Mucosa of stomach (tissue), 1 donor: ENCODE data around the gene VPS41.

Experiments
- H3K27me3 ChIP-seq: one replicate; pipeline ENCODE4 v1.7.0; 2013; ENCODE audit warnings: mild to moderate bottlenecking, low read length; ENCODE audit not compliant: control insufficient read depth, insufficient read depth
- H3K36me3 ChIP-seq: one replicate; pipeline ENCODE4 v1.7.0; 2013; ENCODE audit warnings: low read length; ENCODE audit not compliant: control insufficient read depth, insufficient read depth
- H3K4me1 ChIP-seq: one replicate; pipeline ENCODE4 v1.7.0; 2013; ENCODE audit warnings: mild to moderate bottlenecking, low read length; ENCODE audit not compliant: control insufficient read depth, insufficient read depth
- H3K4me3 ChIP-seq: one replicate; pipeline ENCODE4 v1.7.0; 2013; ENCODE audit warnings: low read length
- H3K9ac ChIP-seq: one replicate; pipeline ENCODE4 v1.7.0; 2013; ENCODE audit warnings: mild to moderate bottlenecking, low read length, moderate library complexity
- H3K9me3 ChIP-seq: one replicate; pipeline ENCODE4 v1.7.0; 2013; ENCODE audit warnings: mild to moderate bottlenecking, low read length, moderate library complexity; ENCODE audit not compliant: control insufficient read depth
- donor health status: Pancreatic carcinoma.

The VPS41 gene

DNA sequence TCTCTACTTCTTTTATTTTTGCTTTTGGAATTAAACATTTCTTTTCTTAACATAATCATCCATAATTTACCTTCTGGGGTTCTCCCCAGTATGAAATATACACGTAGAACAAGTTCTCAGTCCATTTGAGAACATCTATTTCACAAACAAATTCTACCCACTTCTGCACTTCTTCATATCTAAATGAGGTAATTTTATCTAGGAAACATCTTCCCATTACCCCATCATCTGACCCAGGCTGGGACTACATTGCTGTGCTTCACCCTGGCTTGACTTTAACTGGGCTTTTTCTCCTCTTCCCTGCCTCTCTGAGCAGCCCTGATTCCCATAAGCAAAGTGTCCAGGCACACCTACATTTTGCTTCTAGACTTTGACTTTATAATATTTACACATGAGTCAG, 234.5 kb downstream of the VPS41 start:
- H3K9me3 ChIP-seq, result no peaks in the 10 kb centered on the region
- H3K27me3 ChIP-seq, result no peaks in the 10 kb centered on the region
- no peaks in the 10 kb centered on the region for H3K36me3 ChIP-seq
- no peak overlapping the region for H3K9ac ChIP-seq
- H3K4me3 ChIP-seq, result no peak overlapping the region
- H3K4me1 ChIP-seq, result no peaks in the 10 kb centered on the region

GRCh38 chr7:38673795-38674194, 235.2 kb downstream of the VPS41 start:
- Histone ChIP-seq H3K9ac (no peak overlapping the region), H3K4me3 (no peak overlapping the region), H3K27me3 (no peaks in the 10 kb centered on the region), H3K9me3 (no peaks in the 10 kb centered on the region), H3K36me3 (no peaks in the 10 kb centered on the region), H3K4me1 (no peaks in the 10 kb centered on the region)
